DOHH2 (cell line): ENCODE results near the gene SLC29A1.

Source experiments
- EZH2phosphoT487 ChIP-seq: fragments of 200-600 bp; sonication (generic); IDR thresholded peaks from 2 replicates; pipeline ENCODE4 v1.6.1; 2017; ENCODE audit warnings: borderline replicate concordance, mild to moderate bottlenecking, antibody characterized with exemption, low read length, moderate library complexity, mixed read lengths
- TF ChIP-seq, protein P1 (sequence below): fragments of 200-600 bp; sonication (generic); IDR thresholded peaks from one replicate; pipeline ENCODE4 v1.5.1; 2014; ENCODE audit warnings: antibody characterized with exemption, mild to moderate bottlenecking, low read depth, low read length; ENCODE audit not compliant: poor library complexity, severe bottlenecking

DNA sequence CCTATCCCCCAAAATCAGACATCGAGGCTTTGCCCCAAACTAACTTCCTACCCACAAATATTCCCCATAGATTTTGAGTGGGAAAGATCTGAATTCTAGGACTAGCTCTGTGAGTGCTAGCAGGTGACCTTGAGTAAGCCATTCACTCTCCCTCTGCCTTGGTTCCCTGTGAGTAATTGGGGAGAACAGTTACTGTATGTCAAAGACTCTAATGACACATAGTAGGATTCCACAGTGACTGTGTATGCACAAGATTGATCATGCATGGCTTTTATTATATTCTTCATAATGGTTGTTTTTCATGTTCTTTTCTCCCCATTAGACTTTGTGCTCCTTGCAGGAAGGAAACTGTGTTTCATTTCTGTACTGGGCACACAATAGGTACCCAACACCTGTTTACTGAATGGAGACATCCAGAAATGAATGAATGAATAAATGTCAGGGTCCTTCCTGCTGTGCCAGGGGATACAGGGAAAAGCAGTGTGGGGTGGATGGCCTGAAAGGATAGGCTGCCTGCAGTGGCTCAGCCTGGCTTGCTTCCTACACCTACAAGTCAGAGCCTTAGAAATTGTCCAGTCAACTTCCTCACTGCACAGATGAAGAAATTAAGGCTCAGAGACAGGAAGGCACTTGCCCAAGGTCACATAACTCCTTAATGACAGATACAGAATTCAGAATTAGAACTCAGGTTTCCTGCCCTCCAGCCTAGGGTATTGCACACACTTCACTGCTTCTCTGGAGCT is 46.0 kb downstream of the SLC29A1 start:
- TF ChIP-seq, protein P1, sequence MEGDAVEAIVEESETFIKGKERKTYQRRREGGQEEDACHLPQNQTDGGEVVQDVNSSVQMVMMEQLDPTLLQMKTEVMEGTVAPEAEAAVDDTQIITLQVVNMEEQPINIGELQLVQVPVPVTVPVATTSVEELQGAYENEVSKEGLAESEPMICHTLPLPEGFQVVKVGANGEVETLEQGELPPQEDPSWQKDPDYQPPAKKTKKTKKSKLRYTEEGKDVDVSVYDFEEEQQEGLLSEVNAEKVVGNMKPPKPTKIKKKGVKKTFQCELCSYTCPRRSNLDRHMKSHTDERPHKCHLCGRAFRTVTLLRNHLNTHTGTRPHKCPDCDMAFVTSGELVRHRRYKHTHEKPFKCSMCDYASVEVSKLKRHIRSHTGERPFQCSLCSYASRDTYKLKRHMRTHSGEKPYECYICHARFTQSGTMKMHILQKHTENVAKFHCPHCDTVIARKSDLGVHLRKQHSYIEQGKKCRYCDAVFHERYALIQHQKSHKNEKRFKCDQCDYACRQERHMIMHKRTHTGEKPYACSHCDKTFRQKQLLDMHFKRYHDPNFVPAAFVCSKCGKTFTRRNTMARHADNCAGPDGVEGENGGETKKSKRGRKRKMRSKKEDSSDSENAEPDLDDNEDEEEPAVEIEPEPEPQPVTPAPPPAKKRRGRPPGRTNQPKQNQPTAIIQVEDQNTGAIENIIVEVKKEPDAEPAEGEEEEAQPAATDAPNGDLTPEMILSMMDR, result no peak
- no peak for TF ChIP-seq EZH2phosphoT487
